Erythroblast (primary cell): ENCODE data around the gene JMJD4.

Experiments used
- GATA1 ChIP-seq: IDR thresholded peaks from 2 replicates; pipeline ENCODE4 v1.6.1; 2011; ENCODE audit warnings: low read depth, mild to moderate bottlenecking, control low read depth, low read length, moderate library complexity
- POLR2A ChIP-seq: IDR thresholded peaks from 2 replicates; pipeline ENCODE4 v1.6.1; 2011; ENCODE audit warnings: mild to moderate bottlenecking, low read length

DNA sequence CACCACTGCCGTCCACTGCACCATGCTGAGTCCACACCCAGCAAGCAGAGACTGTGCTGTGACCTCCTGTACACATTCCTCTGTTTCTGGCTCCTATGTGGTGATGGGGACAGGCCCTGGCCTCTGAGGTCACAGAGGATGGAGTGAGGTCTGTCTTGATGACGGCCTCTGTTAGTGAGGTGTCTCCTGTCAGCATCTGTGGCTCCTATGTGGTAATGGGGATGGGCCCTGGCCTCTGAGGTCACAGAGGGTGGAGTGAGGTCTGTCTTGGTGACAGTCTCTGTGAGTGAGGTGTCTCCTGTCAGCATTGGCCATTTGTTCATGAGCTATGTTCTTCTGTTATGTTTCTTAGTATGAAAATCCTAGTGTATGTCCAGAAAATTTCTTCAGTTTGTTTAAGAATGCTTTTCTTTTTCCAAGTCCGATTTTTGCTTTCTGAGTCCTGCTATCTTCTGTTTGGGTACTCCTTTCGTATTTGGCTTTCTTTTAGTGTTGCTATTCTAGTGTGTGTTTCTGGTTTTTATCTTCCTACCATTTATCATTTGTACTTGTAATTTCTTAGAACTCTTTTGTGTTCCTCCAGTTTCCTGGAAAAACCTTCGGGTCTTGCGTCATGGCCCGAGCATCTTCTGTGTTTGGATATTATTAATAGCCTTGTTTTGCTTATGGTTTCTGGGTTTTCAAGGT, 13.5 kb upstream of the JMJD4 start:
- TF ChIP-seq POLR2A: peak; percentile 88
- TF ChIP-seq GATA1: no peak
